ENCODE data around the gene RPS6KA3.

- TF ChIP-seq ZNF384 (IDR thresholded peaks at IDR 0.05) (no peak), PKNOX1 (IDR thresholded peaks at IDR 0.05) (no peak), HDGF (IDR thresholded peaks at IDR 0.05; ENCODE audit: borderline replicate concordance) (no peak), FOXM1 (IDR thresholded peaks at IDR 0.05; ENCODE audit: borderline replicate concordance) (no peak), ELF4 (IDR thresholded peaks at IDR 0.05) (no peak)
These were observed 69.0 kb downstream of the RPS6KA3 start for GRCh38 chrX:20197641-20198210.

Measured in HEK293T (cell line).